NK-92 (cell line): ENCODE results near the gene SEL1L2.

Source experiments
- DNase-seq: peaks from one replicate; lab custom pipeline; 2025; ENCODE audit not compliant: unreplicated experiment; lab: John Stamatoyannopoulos, UW

SEL1L2 gene

DNA sequence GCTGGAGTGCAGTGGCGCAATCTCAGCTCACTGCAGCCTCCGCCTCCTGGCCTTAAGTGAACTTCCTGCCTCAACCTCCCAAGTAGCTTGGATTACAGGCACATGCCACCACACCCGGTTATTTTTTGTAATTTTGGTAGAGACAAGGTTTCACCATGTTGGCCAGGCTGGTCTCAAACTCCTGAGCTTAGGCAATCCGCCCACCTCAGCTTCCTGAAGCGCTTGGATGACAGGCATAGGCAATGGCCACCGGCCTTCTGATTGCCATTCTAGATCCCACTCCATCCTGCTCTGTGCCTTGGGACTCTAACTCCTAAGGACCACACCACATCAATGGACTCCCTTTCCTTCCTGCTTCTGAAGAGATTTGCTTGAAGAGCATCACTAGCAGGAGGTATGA is 60.6 kb downstream of the SEL1L2 start:
- no peak for DNase-seq

DNA sequence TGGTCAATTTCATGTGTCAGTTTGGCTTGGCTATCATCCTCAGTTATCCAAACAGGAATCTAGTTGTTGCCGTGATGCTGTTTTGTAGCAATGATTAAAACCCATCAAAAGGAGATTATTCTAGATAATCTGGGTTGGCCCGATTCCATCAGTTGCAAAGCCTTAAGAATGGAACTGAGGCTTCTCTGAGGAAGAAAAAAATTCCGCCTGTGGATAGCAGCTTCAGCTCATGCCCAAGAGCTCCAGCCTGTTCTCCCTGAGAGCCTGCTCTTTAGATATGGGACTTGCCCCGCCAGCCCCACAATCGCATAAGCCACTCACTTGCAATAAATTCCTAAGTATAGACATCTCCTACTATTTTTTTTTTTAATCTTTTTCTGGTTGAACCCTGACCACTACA is 61.5 kb downstream of the SEL1L2 start:
- DNase-seq = no peak

DNA sequence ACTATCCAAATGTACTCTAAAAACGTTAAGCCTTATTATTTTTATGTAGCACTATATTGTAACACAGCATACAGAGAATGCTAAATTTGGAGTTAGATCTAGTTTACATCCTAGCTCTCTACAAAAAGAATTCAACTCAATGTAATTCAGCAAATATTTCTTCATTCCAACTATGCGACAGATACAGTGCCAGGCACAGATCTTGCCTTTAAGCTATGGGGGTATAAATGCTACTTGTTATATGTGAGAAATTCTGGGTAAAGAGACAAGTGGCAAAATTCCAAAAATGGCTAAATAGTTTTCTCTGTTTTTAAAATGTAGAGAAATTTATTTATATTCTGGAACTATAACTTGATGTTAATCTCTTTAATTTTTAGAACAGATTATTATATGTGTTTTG is 63.2 kb downstream of the SEL1L2 start:
- DNase-seq = no peak

DNA sequence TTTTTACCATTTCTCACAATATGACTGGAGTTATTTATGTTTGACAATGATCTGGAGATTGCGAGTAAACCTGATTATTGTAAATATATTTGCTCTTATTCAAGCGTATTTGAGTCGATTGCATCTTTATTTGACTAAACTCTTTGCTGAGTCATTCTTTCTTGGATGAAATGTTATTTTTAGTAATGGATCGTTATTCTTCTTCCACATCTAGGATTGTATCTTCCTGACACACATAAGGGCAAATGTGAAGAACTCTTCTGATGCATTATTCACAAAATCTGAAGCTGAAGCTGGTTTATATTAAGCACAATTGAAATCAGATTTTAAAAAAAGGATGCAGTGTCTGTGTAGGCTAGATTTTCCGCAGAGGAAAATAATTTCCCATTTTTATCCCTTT is 68.2 kb downstream of the SEL1L2 start:
- no peak for DNase-seq

DNA sequence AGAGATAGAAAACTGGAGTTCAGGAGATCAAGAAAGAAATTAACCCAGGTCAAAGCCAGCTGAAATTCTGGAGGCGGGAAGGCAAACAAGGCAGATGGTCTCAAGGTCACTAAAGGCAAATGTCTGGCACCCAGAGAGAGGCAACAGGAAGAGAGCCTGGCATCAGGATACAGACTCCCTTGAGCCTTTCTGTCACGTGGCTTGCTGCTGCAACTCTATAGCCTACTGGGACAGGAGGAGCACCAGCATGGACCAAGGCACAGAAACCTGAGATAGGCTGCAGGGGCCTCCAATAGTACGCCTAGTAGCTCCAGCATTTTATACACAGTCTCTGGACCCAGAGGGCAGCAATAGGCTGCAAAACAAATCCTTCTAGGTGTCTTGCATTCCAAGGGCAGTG is 75.1 kb downstream of the SEL1L2 start:
- no peak for DNase-seq

DNA sequence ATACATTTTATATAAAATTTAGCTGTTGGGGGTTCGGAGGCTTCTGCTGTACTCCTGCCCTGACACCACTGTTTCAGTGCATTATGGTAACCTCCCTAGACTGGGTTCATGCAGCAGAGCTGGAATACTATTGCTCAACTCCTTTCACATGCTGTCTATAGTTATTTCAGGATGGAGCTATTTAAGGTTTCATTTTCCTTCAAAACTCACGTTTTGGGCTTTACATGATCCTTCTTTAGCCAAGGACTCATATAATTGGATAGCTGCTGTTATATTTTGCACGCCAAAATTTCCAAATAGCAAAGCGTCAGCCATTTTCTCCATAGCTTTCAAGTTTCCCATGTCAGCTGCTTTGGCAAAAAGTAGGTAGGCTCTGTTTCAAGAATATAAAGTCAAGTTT is 76.8 kb downstream of the SEL1L2 start:
- no peak for DNase-seq

DNA sequence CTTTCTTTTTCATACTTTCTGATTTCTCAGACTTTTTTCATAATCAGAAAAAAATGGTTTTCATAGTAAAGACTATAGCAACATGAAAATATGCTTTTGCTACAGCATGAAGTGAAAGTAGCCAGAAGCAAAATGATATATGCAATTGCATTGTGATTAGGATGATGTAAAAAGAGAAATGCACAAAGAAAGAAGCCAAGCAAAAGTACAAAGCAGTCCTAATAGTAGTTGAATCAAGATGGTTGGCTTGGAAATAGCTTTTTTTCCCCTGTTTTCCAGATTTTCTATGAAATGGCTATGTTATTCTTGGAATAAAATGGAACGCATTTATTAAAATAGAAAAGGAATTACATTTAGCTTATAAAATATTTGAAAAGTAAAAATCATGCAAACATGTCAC is 77.3 kb downstream of the SEL1L2 start:
- DNase-seq = no peak

DNA sequence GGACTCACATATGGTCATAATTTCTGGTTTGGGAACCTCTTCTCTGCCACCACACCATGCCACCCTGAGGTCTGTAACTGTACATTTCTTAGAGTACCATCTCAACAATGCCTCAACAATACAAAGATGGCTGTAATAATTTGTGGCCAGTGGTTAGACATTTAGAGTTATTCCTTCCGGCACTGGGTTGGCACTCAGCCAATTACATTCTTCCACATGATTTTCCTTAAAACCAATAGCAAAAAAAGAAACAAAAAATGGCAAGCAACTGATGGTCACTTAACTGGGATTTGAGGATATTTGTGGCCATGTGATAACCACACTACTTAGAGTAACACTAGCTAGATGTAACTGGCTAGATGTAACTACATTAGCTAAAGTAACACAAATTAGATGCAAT is 79.9 kb downstream of the SEL1L2 start:
- no peak for DNase-seq

DNA sequence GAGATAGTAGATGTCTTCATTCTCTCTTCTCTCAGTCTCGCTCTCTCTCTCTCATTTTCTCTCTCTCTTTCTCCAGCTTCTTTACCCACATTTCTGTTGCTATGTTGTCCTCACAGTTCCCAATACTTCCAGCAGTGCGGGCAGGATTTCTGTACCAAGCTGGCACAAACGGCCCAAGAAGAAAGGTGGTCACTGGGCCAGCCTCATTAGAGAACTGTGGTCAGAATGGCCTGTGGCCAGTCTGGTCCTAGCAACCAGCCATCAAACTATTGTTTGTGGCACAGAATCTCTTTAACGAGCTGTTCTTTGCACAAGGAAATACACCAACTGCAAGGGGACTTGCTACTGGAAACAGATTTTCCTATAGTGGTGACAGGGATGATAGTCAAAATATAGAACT is 81.3 kb downstream of the SEL1L2 start:
- DNase-seq = no peak

DNA sequence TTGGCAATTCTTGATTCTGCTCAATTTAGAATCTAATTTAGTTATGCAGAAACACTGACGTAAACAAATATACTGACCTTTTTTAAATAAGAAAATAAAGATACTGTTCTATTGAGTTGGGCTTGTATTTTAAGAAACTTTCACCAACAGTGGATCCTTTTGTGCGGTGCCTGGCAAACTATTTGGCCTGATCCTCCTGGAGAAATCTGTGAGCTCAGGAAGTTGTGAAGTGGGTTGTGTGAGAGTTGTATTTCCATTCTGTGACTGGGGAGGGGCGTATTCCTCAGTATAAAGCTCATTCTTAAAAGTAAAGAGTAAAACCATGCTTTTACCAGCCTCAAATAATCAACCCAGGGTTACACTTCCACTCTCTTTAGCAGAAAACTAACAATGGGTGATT is 85.6 kb downstream of the SEL1L2 start:
- DNase-seq = no peak

DNA sequence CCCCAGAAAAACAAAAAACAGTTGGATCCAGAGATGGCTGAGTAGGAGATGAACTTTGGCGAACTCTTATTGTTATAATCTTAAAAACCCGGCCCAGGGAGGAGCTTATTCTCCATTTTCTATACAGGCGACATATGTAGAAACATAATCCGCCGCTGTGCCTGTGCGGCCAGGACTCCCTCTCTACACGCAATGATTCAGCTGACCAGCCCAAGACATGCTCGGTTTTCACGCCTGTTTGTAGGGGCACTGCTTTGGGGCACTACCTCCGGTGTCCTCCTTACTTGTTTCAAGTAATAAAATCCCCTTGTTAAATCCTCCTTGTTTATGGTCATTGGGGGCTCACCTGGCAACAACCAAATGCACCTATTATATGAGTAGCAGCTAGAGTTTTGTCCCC is 89.9 kb downstream of the SEL1L2 start:
- no peak for DNase-seq

DNA sequence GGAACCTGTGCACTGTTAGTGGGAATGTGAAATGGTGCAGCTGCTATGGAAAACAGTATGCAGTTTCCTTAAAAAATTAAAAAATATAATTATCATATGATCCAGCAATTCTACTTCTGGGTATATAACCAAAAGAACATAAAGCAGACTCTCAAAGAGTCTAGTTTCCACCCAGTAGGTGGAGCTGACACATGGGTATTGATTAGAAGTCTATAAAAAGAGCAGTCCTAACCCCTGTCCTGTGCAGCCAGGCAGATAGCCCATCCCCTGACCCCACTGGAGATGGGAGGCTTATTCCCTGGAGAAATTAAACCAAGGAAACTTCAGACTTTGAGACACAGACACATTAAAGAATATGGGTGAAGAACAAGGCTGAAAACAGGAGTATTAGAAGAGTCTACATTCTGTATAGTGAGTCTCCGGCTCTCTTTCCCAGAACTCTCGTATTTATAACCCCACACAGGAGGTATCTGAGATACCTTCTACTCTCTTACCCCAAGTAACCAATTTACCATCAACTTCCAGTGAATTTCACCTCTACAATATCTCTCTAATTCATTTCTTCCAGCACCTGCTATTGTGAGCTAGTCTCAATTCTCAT is 92.3 kb downstream of the SEL1L2 start:
- DNase-seq = no peak

DNA sequence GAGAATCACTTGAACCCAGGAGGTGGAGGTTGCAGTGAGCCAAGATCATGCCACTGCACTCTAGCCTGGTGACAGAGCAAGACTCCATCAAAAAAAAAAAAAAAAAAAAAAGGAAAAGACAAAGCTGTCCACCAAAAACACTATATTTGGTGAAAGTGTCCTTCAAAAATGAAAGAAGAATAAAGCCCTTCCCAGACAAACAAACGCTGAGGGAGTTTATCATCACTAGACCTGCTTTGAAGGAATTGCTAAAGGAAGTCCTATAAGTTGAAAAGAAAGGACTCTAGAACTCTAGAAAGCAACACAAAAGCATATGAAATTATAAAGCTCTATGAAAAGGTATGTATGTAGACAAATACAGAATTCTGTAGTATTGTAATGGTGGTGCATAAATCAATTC is 98.8 kb downstream of the SEL1L2 start:
- no peak for DNase-seq

DNA sequence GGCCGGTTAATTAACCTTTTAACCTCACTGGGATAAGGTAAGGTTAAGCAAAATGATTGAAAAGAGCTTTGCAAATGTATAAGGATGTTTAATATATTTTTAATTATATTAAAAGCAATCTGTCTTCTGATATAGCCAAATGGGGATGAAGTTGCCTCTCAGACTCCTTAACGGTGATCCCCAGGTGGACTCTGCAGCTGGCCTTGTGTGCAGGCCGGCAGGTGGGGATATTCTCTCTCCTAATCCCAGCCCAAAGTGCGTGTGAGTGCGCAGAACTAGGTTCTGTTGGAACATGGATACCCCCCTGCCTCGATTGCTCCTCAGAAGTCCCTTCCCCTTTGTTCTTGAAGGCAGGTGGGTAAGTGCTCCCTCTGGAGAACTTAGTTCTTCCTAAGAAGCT is 105.6 kb downstream of the SEL1L2 start:
- DNase-seq = no peak

DNA sequence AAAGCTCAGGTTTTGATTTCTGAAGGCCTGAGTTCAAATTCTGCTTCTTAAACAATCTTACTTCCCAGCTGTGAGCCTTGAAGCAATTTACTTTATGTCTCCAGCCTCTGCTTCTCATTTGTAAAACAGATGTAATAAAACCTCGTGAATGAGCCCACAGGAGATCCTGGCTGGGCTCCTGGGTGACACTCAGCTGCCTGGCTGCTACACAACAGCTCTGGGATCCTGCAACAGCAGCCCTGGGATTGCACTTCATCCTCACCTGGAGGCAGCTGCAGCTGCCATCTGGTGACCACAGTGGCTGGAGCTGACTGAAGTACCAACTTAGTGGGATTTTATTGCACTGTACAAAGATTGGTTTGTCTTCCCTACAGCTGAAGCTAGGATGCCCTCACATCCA is 107.0 kb downstream of the SEL1L2 start:
- no peak for DNase-seq

DNA sequence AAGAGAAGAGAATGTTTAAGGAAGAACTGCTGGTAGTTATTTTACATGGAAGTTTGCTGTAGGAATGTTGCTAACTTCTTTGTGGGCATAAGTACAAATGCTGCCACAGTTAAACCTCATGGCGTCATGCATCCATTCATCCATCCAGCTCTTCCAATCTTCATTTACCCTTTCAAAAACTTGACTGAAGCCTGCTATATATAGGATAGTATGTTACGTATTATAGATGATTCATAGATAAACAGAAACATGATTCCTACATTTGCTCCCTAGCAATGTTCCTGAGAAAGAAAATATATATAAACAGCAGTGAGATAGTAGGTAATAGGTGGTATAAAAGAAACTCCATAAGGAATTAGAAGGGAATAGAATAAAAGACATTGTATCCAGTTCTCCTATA is 111.8 kb downstream of the SEL1L2 start:
- DNase-seq = no peak

DNA sequence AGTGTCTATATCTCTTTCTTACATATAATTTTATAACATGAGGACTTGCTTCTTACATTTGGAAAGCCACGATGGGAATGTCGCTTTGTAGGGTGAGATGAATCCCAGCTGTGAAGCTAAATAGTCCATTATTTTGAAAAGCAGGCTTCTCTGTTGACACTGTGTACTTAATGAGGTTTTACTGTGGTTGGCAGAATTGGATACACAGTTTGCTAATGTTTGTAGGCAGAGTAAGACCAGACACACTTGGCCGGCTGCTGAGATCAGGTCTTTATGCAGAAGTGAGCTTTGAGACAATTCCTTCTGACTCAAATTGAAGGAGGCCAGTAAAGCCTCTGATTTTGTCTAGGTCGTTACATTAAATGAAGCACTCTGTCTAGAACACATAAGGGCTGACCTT is 112.6 kb downstream of the SEL1L2 start:
- DNase-seq = no peak

DNA sequence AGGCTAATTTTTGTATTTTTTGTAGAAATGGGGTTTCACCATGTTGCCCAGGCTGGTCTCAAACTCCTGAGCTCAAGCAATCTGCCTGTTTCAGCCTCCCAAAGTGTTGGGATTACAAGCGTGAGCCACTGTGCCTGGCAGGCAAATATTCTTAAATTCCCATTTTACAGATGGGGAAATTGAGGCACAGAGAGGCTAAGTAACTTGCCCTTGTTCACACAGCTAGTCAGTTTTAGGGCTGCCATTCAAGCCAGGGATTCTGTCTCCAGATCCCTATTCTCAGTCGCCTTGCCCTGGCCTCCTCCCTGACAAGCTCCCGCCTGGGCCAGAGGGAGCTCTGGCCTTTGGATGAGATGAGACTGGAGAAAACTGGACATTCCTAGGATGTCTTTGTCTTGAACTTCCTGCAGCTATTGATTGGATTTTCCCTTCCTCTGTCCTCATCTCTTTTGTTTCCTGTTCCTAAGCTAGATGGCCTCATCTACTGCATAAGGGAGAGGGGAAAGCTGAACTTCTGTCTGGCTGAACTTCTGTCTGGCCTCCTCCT is 115.1 kb downstream of the SEL1L2 start:
- DNase-seq = no peak

DNA sequence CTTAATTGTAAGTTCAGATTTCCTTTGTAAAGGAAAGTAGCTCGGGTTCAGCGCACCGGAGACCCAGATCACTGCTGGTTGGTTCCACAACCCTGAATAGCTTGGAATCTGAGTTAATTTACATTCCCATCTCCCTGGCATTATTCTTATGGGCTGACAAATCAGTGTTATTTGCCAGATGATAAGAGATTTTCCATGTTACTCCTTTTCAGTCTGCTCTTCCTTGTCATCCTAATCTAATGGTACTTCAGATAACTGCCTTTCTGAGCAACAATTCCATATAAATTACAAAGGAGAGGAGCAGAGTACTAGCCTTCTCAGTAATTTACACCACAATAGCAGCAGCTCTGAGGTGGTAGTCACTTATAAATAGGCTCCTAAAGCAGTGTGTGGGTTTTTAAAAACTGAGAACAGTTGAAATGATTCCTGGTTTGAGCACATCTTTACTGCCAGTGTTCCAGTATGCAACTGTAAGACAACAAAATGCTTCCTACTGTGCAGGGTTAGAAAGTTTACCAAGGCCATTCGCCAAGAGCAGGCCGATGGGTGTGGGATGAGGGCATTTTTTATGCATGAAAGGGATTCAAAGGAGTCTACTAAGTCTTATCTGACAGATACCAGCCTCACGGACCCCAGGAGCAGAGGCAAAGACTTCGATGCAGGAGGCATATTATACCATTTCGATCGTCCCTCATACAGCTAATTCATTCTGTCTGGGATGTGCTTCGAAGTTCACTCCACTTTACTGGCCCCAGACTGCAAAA is 115.8 kb downstream of the SEL1L2 start:
- DNase-seq = no peak

DNA sequence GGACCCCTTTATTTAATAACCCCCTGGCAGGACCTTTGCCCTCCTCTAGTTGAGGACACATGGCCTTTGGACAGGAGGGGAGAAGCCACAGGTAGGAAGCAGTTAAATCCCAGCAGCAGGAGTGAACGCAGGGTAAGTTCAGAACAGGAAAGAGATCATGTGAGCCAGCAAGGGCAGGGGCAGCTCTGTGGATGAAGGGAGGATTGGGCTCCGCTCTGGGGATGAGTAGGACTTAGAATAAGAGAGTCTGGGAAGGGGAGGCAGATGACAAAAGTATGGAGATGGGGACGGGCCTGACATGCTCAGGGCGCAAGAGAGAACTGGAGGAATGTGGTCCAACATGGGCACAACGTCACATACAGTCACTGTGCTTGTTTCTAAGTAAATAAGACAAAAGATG is 116.6 kb downstream of the SEL1L2 start:
- DNase-seq = no peak

DNA sequence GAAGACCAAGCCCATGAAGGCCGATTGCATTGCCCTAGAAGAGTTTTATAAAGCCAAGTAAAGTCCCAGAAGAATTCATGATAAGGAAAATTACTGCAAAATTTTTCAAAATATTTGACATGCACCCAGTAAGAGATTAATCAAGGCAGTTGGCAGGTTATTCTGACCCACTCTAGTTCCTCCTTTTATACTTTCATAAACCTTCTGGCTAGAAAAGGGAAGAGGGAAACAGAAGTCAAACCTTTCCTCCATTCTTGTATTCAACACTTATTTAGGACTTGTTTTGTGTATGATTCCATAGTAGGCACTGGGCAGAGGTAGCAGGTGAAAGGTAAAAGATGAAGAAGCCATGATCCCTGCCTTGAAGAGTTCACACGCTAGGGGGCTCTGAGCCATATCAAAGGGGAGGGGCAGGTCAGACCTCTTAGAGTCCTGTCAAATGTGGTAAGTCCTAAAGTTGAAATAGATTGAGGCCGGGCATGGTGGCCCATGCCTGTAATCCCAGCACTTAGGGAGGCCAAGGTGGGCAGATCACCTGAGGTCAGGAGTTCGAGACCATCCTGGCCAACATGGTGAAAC is 120.2 kb downstream of the SEL1L2 start:
- DNase-seq = no peak

DNA sequence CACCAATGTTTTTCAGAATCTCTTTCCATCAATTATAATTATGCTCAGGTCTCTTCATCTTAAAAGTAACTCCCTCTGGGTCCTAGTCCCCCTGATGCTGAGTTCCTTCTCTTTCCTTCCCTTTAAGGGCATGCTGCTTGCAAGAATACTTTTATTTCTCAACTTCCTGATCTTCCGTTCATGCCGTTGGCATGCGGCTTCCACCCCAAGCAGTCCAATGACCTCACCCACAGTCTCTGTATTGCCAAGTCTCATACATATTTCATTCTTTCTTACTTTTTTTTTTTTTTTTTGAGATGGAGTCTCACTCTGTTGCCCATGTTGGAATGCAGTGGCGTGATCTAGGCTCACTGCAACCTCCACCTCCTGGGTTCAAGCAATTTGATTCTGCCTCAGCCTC is 122.1 kb downstream of the SEL1L2 start:
- no peak for DNase-seq
